HG03175 (cell line): ENCODE results near the gene IGHMBP2.

Source experiments
- ATAC-seq: cut with Tn5 transposase; IDR thresholded peaks from one replicate; pipeline ENCODE4 v1.9.1; 2021; ENCODE audit warnings: mild to moderate bottlenecking, moderate library complexity; ENCODE audit not compliant: unreplicated experiment

IGHMBP2 gene

GRCh38 chr11:68889948-68890446 lies 13.7 kb upstream of the IGHMBP2 start:
- no peak for ATAC-seq

- ATAC-seq, result no peak
Measured at GRCh38 chr11:68890490-68891231, 13.0 kb upstream of the IGHMBP2 start.

- no peak for ATAC-seq
Measured at GRCh38 chr11:68891351-68891948, 12.2 kb upstream of the IGHMBP2 start.

GRCh38 chr11:68892576-68892975 lies 11.1 kb upstream of the IGHMBP2 start:
- no peak for ATAC-seq

GRCh38 chr11:68893282-68893681 lies 10.4 kb upstream of the IGHMBP2 start:
- ATAC-seq, result no peak

GRCh38 chr11:68896171-68896959 lies 7.3 kb upstream of the IGHMBP2 start:
- no peak for ATAC-seq

GRCh38 chr11:68897441-68897840 lies 6.2 kb upstream of the IGHMBP2 start:
- ATAC-seq, result no peak

GRCh38 chr11:68900835-68901381 lies 2.8 kb upstream of the IGHMBP2 start:
- ATAC-seq, result no peak

GRCh38 chr11:68904248-68904847 lies 657 bp downstream of the IGHMBP2 start:
- no peak for ATAC-seq

- no peak for ATAC-seq
Measured at GRCh38 chr11:68905421-68906360, 2.0 kb downstream of the IGHMBP2 start.

GRCh38 chr11:68908273-68908672 lies 4.6 kb downstream of the IGHMBP2 start:
- ATAC-seq, result no peak

- no peak for ATAC-seq
Measured at GRCh38 chr11:68910965-68911364, 7.3 kb downstream of the IGHMBP2 start.

GRCh38 chr11:68911731-68912130 lies 8.0 kb downstream of the IGHMBP2 start:
- ATAC-seq, result no peak

GRCh38 chr11:68912254-68912653 lies 8.6 kb downstream of the IGHMBP2 start:
- no peak for ATAC-seq

GRCh38 chr11:68913188-68913587 lies 9.5 kb downstream of the IGHMBP2 start:
- no peak for ATAC-seq

- ATAC-seq, result no peak
Measured at GRCh38 chr11:68914761-68915160, 11.1 kb downstream of the IGHMBP2 start.

- ATAC-seq, result no peak
Measured at GRCh38 chr11:68916439-68916838, 12.7 kb downstream of the IGHMBP2 start.

GRCh38 chr11:68923614-68924013 lies 19.9 kb downstream of the IGHMBP2 start:
- no peak for ATAC-seq

GRCh38 chr11:68924073-68924925 lies 20.6 kb downstream of the IGHMBP2 start:
- no peak for ATAC-seq
